B cell (primary cell): Measurements from ENCODE around the gene RNF157. TPM values are rescaled to one million over a fixed set of nuclear protein-coding genes. Genes with fewer than 3 reads are reported as not detected.

Experiments
- ATAC-seq: fragments of 200-7000 bp; cut with Tn5 transposase; one replicate; pipeline ENCODE4 v1.10.0; 2021; ENCODE audit warnings: low read depth, mild to moderate bottlenecking, moderate number of reproducible peaks, moderate library complexity
- CTCF ChIA-PET: fragments of 350-600 bp; sonication (Branson Sonifier 250); formaldehyde crosslinking; loops from one replicate; lab custom pipeline; 2021; ENCODE audit warnings: antibody characterized with exemption, inconsistent platforms; lab: Charles Lee
- POLR2A ChIA-PET: fragments of 350-600 bp; sonication (Branson Sonifier 250); formaldehyde crosslinking; loops from one replicate; lab custom pipeline; 2021; ENCODE audit warnings: antibody characterized with exemption; lab: Charles Lee
- DNase-seq: peaks from one replicate; pipeline ENCODE4 v3.0.0; 2013
- H2AFZ ChIP-seq: 2 replicates; pipeline ENCODE4 v1.6.1; 2012; ENCODE audit warnings: mild to moderate bottlenecking, low read depth, low read length; ENCODE audit not compliant: insufficient read depth, poor library complexity, severe bottlenecking
- H3K27ac ChIP-seq, 2 donors: 1 replicate in 1 of 2; 2 replicates in 1 of 2; pipeline ENCODE4 v1.5.1; 2012 to 2013; ENCODE audit warnings: low read length in 2 of 2, mild to moderate bottlenecking in 2 of 2, moderate library complexity in 1 of 2
- H3K27me3 ChIP-seq, 4 experiments: fragments of 200-600 bp in 1 of 4; sonication (generic) in 1 of 4; replicated peaks in 1 of 4; 1 replicate in 2 of 4; 2 replicates in 2 of 4; pipeline versions ENCODE4 v1.6.1 to v1.7.0; 2013 to 2016; ENCODE audit warnings: low read length in 3 of 4, mild to moderate bottlenecking in 2 of 4, mixed read lengths in 1 of 4, moderate library complexity in 1 of 4; ENCODE audit not compliant: insufficient read depth in 4 of 4, control insufficient read depth in 3 of 4; ENCODE audit errors: control extremely low read depth in 1 of 4
- H3K36me3 ChIP-seq, 2 experiments: replicated peaks in 1 of 2; 1 replicate in 1 of 2; 2 replicates in 1 of 2; pipeline versions ENCODE4 v1.6.1 to v1.7.1; 2013; ENCODE audit warnings: low read length in 1 of 2; ENCODE audit not compliant: insufficient read depth in 2 of 2, control insufficient read depth in 1 of 2; ENCODE audit errors: control extremely low read depth in 1 of 2, extremely low read depth in 1 of 2
- H3K4me1 ChIP-seq, 2 donors: fragments of 200-600 bp in 1 of 2; sonication (generic) in 1 of 2; 1 replicate in 1 of 2; 2 replicates in 1 of 2; pipeline versions ENCODE4 v1.5.1 to v1.6.1; 2013 to 2017; ENCODE audit warnings: low read length in 2 of 2; ENCODE audit not compliant: control insufficient read depth in 2 of 2, insufficient read depth in 2 of 2
- H3K4me2 ChIP-seq: replicated peaks from 2 replicates; pipeline ENCODE3; 2012; ENCODE audit warnings: mild to moderate bottlenecking, low read depth, low read length; ENCODE audit not compliant: poor library complexity, severe bottlenecking
- H3K4me3 ChIP-seq, 5 experiments: fragments of 200-600 bp in 1 of 5; sonication (generic) in 1 of 5; 1 replicate in 3 of 5; 2 replicates in 2 of 5; pipeline versions ENCODE4 v1.5.1 to v1.7.0; 2011 to 2016; ENCODE audit warnings: low read length in 4 of 5, mild to moderate bottlenecking in 4 of 5, low read depth in 2 of 5, control low read depth in 1 of 5, moderate library complexity in 1 of 5; ENCODE audit not compliant: insufficient read depth in 1 of 5; ENCODE audit errors: control extremely low read depth in 1 of 5, extremely low read depth in 1 of 5
- H3K79me2 ChIP-seq: fragments of 200-600 bp; sonication (generic); one replicate; pipeline ENCODE4 v1.6.0; 2016; ENCODE audit warnings: low read length; ENCODE audit not compliant: control insufficient read depth, insufficient read depth
- H3K9ac ChIP-seq: fragments of 200-600 bp; sonication (generic); 2 replicates; pipeline ENCODE4 v1.6.1; 2017; ENCODE audit warnings: mild to moderate bottlenecking, low read length, moderate library complexity
- H3K9me3 ChIP-seq, 3 donors: one replicate each; pipeline versions ENCODE4 v1.6.1 to v1.7.1; 2013; ENCODE audit warnings: low read length in 2 of 3; ENCODE audit not compliant: control insufficient read depth in 2 of 3, insufficient read depth in 1 of 3; ENCODE audit errors: control extremely low read depth in 1 of 3
- H4K20me1 ChIP-seq: 2 replicates; pipeline ENCODE4 v1.6.0; 2012; ENCODE audit warnings: mild to moderate bottlenecking, low read length; ENCODE audit not compliant: insufficient read depth, control insufficient read depth, poor library complexity, severe bottlenecking
- H3K27ac Mint-ChIP-seq: one replicate; pipeline ENCODE4 v1.8.0; 2021; ENCODE audit warnings: mixed read lengths
- H3K27me3 Mint-ChIP-seq: one replicate; pipeline ENCODE4 v1.8.0; 2021; ENCODE audit warnings: mixed read lengths
- H3K4me1 Mint-ChIP-seq: one replicate; pipeline ENCODE4 v1.8.0; 2021; ENCODE audit warnings: mixed read lengths
- H3K4me3 Mint-ChIP-seq: one replicate; pipeline ENCODE4 v1.8.0; 2021; ENCODE audit warnings: mixed read lengths
- H3K9me3 Mint-ChIP-seq: one replicate; pipeline ENCODE4 v1.8.0; 2022; ENCODE audit warnings: mixed read lengths; ENCODE audit not compliant: insufficient read depth
- EZH2 ChIP-seq: IDR thresholded peaks from 2 replicates; pipeline ENCODE4 v1.6.1; 2012; ENCODE audit warnings: borderline replicate concordance, low read depth, mild to moderate bottlenecking, moderate library complexity, low read length; ENCODE audit not compliant: insufficient read depth, poor library complexity, severe bottlenecking
- WGBS: methylation state at CpG from one replicate; pipeline ENCODE4 v1.1.5; 2013; ENCODE audit warnings: missing lambda C conversion rate; ENCODE audit not compliant: insufficient coverage; 5-methylcytosine and 5-hydroxymethylcytosine counted together
- intact Hi-C: fragments of 100-400 bp; cut with micrococcal nuclease; formaldehyde crosslinking; loops from one replicate; pipeline ENCODE4 v1.10.0; 2022
- polyA plus RNA-seq: library from polyadenylated mRNA; depleted of rRNA; stranded (reverse); fragments of >200 nt; gene quantifications from 2 replicates; pipeline ENCODE4 v1.2.3, GENCODE V29; 2012
- total RNA-seq, 2 donors: library from RNA; stranded (reverse); fragments of 120-200 nt in 1 of 2; gene quantifications; 1 replicate in 1 of 2; 2 replicates in 1 of 2; pipeline versions ENCODE4 v1.2.3 to v1.2.4, GENCODE V29; 2013 to 2022
- TF ChIP-seq, protein P1 (sequence below): fragments of 200-600 bp; IDR thresholded peaks from one replicate; pipeline ENCODE4 v1.8.0; 2022; ENCODE audit warnings: antibody characterized with exemption, mild to moderate bottlenecking

Gene RNF157
- total and polyA plus RNA-seq, 2 donors (not counting 1 experiment from before 2014, with no cell fraction given): 0.54 to 1.2 TPM

DNA sequence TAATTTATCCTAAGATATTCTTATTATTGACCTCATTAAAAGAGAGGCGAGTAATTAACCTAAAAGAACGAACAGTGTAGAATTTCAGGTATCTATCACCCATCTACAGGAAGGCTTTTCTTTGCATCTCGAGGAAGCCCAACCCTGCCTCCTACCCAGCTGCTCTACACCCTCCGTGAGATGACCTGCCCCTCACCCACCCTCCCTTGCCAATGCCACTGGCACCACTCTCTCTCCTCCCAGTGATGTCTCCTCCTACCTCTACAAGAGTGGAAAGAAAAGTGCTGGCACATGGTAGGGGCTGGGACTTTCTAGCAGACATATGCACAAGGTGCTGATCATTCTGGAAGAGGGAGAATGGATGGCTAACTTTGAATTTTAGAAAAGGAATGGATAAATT lies 76.4 kb downstream of the RNF157 start:
- CTCF ChIA-PET: interaction anchor here (1.4 kb wide), 1 partner anchor 116 kb away, joined by 5 read pairs; no protein-coding TSS in a partner anchor
- DNase-seq (no peak), ATAC-seq (no peak)
- Histone ChIP-seq H3K36me3 (no peaks in the 10 kb centered on the region), H3K9ac (no peak overlapping the region), H3K27ac (no peak overlapping the region), H3K79me2 (no peaks in the 10 kb centered on the region), H3K4me2 (no peak overlapping the region), H3K27me3 (peaks cover 0 to 2% (median 0%) of the 10 kb centered on the region in 4 experiments), H4K20me1 (no peaks in the 10 kb centered on the region), H3K4me1 (no peaks in the 10 kb centered on the region), H3K4me3 (no peak overlapping the region), H2AFZ (no peak overlapping the region), H3K9me3 (no peaks in the 10 kb centered on the region)
- no peaks in the 10 kb centered on the region for H3K4me1 Mint-ChIP-seq
- no CpG with 5 or more reads among the region's 4 CpGs for WGBS
- H3K4me3 Mint-ChIP-seq: no peak overlapping the region
- intact Hi-C loops: no loop called here
- H3K27me3 Mint-ChIP-seq: no peaks in the 10 kb centered on the region
- no peak for TF ChIP-seq EZH2
- TF ChIP-seq, protein P1, sequence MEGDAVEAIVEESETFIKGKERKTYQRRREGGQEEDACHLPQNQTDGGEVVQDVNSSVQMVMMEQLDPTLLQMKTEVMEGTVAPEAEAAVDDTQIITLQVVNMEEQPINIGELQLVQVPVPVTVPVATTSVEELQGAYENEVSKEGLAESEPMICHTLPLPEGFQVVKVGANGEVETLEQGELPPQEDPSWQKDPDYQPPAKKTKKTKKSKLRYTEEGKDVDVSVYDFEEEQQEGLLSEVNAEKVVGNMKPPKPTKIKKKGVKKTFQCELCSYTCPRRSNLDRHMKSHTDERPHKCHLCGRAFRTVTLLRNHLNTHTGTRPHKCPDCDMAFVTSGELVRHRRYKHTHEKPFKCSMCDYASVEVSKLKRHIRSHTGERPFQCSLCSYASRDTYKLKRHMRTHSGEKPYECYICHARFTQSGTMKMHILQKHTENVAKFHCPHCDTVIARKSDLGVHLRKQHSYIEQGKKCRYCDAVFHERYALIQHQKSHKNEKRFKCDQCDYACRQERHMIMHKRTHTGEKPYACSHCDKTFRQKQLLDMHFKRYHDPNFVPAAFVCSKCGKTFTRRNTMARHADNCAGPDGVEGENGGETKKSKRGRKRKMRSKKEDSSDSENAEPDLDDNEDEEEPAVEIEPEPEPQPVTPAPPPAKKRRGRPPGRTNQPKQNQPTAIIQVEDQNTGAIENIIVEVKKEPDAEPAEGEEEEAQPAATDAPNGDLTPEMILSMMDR: no peak
- H3K27ac Mint-ChIP-seq: no peak overlapping the region
- H3K9me3 Mint-ChIP-seq: no peaks in the 10 kb centered on the region
- POLR2A ChIA-PET: no interaction called here

DNA sequence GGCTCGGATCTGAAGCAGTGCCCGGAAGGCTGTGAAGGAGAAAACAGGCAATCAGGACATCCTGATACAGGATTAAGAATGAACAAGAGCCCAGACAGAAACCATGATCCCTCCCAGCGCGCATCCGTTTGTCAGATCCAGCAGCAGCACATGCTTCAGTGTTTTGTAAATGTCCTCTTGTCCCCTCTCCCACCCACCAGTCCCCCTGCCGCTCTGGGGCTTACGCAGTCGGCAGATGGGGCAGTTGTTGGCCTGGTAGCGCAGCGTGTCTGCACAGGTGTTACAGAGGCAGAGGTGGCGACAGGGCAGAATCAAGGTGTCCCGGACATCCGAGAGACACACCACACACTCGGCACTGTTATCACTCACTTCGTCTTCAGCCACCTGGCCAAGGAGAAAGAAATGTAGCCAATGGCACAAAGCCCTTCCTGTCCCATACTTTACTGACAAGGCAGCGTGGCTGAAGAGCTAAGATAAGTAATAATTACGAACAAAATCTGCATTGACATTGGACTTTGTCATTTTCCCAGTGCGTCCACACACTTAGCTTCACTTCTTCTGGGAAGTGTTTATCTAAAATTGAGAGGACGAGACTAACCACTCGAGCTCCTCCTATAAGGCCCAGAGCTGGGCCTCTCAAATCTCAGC lies 78.5 kb downstream of the RNF157 start:
- Mint-ChIP-seq H3K27me3 (peaks cover 12% of the 10 kb centered on the region), H3K4me3 (no peak overlapping the region), H3K27ac (no peak overlapping the region), H3K4me1 (no peaks in the 10 kb centered on the region), H3K9me3 (no peaks in the 10 kb centered on the region)
- TF ChIP-seq, protein P1: no peak
- TF ChIP-seq EZH2: no peak
- Histone ChIP-seq H3K4me3 (no peak overlapping the region), H3K27me3 (peaks cover 0 to 2% (median 0%) of the 10 kb centered on the region in 4 experiments), H3K36me3 (no peaks in the 10 kb centered on the region), H3K4me2 (no peak overlapping the region), H4K20me1 (no peaks in the 10 kb centered on the region), H3K9me3 (no peaks in the 10 kb centered on the region), H3K79me2 (no peaks in the 10 kb centered on the region), H3K9ac (no peak overlapping the region), H2AFZ (no peak overlapping the region), H3K27ac (no peak overlapping the region), H3K4me1 (no peaks in the 10 kb centered on the region)
- ATAC-seq (no peak), DNase-seq (no peak)
- intact Hi-C loops: no loop called here
- ChIA-PET CTCF (interaction anchor here (0.9 to 1.3 kb wide), 2 partner anchors 14 to 18 kb away, joined by 3 read pairs; no protein-coding TSS in a partner anchor), POLR2A (no interaction called here)
- WGBS: 95% methylated on average over 16 of the region's 20 CpGs
